ENCODE results near the gene HLA-DQA2.
A peak's percentile ranks its signal among the peaks of the same experiment; 100 is the strongest.
"Not testable (repeated sequence)": the region's sequence is repeated elsewhere in the genome, so short reads cannot be mapped to it uniquely, and the experiment has no call there.

Gene HLA-DQA2

DNA sequence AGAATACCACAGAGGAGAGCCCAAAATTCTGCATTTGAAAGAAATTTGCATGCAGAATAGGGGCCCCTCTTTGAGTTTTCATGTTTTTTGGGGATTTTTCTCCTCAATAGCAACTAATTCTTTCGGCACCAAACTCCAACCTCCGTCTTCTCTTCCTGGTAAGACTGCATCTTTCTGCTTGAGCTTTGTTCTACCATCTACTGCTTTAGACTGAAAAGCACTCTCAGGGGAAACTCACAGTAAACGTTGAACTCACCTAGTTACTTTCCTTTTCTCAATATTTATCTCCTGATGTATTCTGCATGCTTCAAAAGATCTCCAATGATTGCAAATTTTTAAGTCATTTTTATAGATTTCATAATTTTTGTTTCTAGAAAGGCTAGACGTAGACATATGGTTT lies 37.8 kb upstream of the HLA-DQA2 start:
- H4K91ac ChIP-seq (ENCODE audit: low read depth, low read length) = no peak overlapping the region
- no peak overlapping the region for H3K4me2 ChIP-seq (ENCODE audit: low read length)
- H4K8ac ChIP-seq (ENCODE audit: low read depth, low read length) = no peak overlapping the region
- no peaks in the 10 kb centered on the region for H3K36me3 ChIP-seq (ENCODE audit: control insufficient read depth in 1 of 2, insufficient read depth in 2 of 2, low read length in 2 of 2)
- no peak overlapping the region for H4K12ac ChIP-seq (ENCODE audit: low read depth, low read length)
- no peak overlapping the region for H2AFZ ChIP-seq (ENCODE audit: insufficient read depth, low read length, poor library complexity)
- no CpG with 5 or more reads among the region's 4 CpGs for WGBS (ENCODE audit: extremely low coverage, insufficient coverage, insufficient read length)
- no peak for DNase-seq
- no peak overlapping the region for H3K18ac ChIP-seq (ENCODE audit: low read length)
- H3K4me3 ChIP-seq (ENCODE audit: low read depth, low read length) = no peak overlapping the region
- H3K79me1 ChIP-seq (ENCODE audit: low read length) = no peaks in the 10 kb centered on the region
- H3K27ac ChIP-seq (ENCODE audit: low read depth, low read length) = no peak overlapping the region
- H3K4ac ChIP-seq (ENCODE audit: low read depth, low read length) = no peak overlapping the region
- no peak overlapping the region for H2AK5ac ChIP-seq (ENCODE audit: low read length)
- H3K79me2 ChIP-seq (ENCODE audit: control insufficient read depth, insufficient read depth, low read length, poor library complexity) = no peaks in the 10 kb centered on the region
- H3K4me1 ChIP-seq (ENCODE audit: control insufficient read depth in 1 of 2, insufficient read depth in 2 of 2, low read length in 2 of 2) = no peaks in the 10 kb centered on the region
- no peak overlapping the region for H3K14ac ChIP-seq (ENCODE audit: low read length)
- H3K27me3 ChIP-seq (ENCODE audit: insufficient read depth, low read length) = no peaks in the 10 kb centered on the region
- H3K23ac ChIP-seq (ENCODE audit: low read length) = no peak overlapping the region
- no peak overlapping the region for H2BK120ac ChIP-seq (ENCODE audit: insufficient read depth, low read length, poor library complexity)
- no peak overlapping the region for H2BK12ac ChIP-seq (ENCODE audit: low read length)
- H2BK5ac ChIP-seq (ENCODE audit: low read depth, low read length, poor library complexity) = no peak overlapping the region
- no peak overlapping the region for H3K9ac ChIP-seq (ENCODE audit: low read length)
- H3K9me3 ChIP-seq (ENCODE audit: insufficient read depth, low read depth, low read length) = no peaks in the 10 kb centered on the region

DNA sequence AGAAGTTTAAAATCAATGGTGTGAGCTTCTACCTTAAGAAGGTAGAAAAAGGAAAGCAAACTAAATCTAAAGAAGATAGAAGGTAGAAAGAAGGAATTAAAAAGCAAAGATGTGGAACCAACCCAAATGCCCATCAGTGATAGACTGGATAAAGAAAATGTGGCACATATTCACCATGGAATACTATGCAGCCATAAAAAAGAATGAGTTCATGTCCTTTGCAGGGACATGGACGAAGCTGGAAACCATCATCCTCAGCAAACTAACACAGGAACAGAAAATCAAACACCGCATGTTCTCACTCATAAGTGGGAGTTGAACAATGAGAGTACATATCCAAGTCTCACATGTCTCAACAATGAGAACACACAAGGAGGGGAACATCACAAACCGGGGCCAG lies 36.0 kb upstream of the HLA-DQA2 start:
- H3K79me1 ChIP-seq (ENCODE audit: low read length); H3K36me3 ChIP-seq (ENCODE audit: control insufficient read depth in 1 of 2, insufficient read depth in 2 of 2, low read length in 2 of 2); H2BK12ac ChIP-seq (ENCODE audit: low read length); H3K9me3 ChIP-seq (ENCODE audit: insufficient read depth, low read depth, low read length); H3K9ac ChIP-seq (ENCODE audit: low read length); H2AFZ ChIP-seq (ENCODE audit: insufficient read depth, low read length, poor library complexity); H4K8ac ChIP-seq (ENCODE audit: low read depth, low read length); H3K27ac ChIP-seq (ENCODE audit: low read depth, low read length); H3K79me2 ChIP-seq (ENCODE audit: control insufficient read depth, insufficient read depth, low read length, poor library complexity); H4K12ac ChIP-seq (ENCODE audit: low read depth, low read length); H2BK120ac ChIP-seq (ENCODE audit: insufficient read depth, low read length, poor library complexity); H2BK5ac ChIP-seq (ENCODE audit: low read depth, low read length, poor library complexity); H3K4me1 ChIP-seq (ENCODE audit: control insufficient read depth in 1 of 2, insufficient read depth in 2 of 2, low read length in 2 of 2); DNase-seq; H3K18ac ChIP-seq (ENCODE audit: low read length); H3K4me3 ChIP-seq (ENCODE audit: low read depth, low read length); H4K91ac ChIP-seq (ENCODE audit: low read depth, low read length); H3K4me2 ChIP-seq (ENCODE audit: low read length); H3K23ac ChIP-seq (ENCODE audit: low read length); H3K4ac ChIP-seq (ENCODE audit: low read depth, low read length); H3K27me3 ChIP-seq (ENCODE audit: insufficient read depth, low read length); H2AK5ac ChIP-seq (ENCODE audit: low read length); H3K14ac ChIP-seq (ENCODE audit: low read length): not testable (repeated sequence)
- WGBS (ENCODE audit: extremely low coverage, insufficient coverage, insufficient read length) = no CpG with 5 or more reads among the region's 3 CpGs

- H3K27ac ChIP-seq (ENCODE audit: low read depth, low read length) = no peak overlapping the region
- H3K4me3 ChIP-seq (ENCODE audit: low read depth, low read length) = no peak overlapping the region
- H3K23ac ChIP-seq (ENCODE audit: low read length) = no peak overlapping the region
- no peak overlapping the region for H3K4me2 ChIP-seq (ENCODE audit: low read length)
- H3K9ac ChIP-seq (ENCODE audit: low read length) = no peak overlapping the region
- no peaks in the 10 kb centered on the region for H3K9me3 ChIP-seq (ENCODE audit: insufficient read depth, low read depth, low read length)
- no peak overlapping the region for H4K8ac ChIP-seq (ENCODE audit: low read depth, low read length)
- no peaks in the 10 kb centered on the region for H3K4me1 ChIP-seq (ENCODE audit: control insufficient read depth in 1 of 2, insufficient read depth in 2 of 2, low read length in 2 of 2)
- no peak overlapping the region for H2BK12ac ChIP-seq (ENCODE audit: low read length)
- no peaks in the 10 kb centered on the region for H3K36me3 ChIP-seq (ENCODE audit: control insufficient read depth in 1 of 2, insufficient read depth in 2 of 2, low read length in 2 of 2)
- no peak overlapping the region for H4K91ac ChIP-seq (ENCODE audit: low read depth, low read length)
- no peaks in the 10 kb centered on the region for H3K79me1 ChIP-seq (ENCODE audit: low read length)
- H3K18ac ChIP-seq (ENCODE audit: low read length) = no peak overlapping the region
- H2BK120ac ChIP-seq (ENCODE audit: insufficient read depth, low read length, poor library complexity) = no peak overlapping the region
- no peak overlapping the region for H3K14ac ChIP-seq (ENCODE audit: low read length)
- H2AFZ ChIP-seq (ENCODE audit: insufficient read depth, low read length, poor library complexity) = no peak overlapping the region
- H4K12ac ChIP-seq (ENCODE audit: low read depth, low read length) = no peak overlapping the region
- H3K4ac ChIP-seq (ENCODE audit: low read depth, low read length) = no peak overlapping the region
- H3K27me3 ChIP-seq (ENCODE audit: insufficient read depth, low read length) = no peaks in the 10 kb centered on the region
- DNase-seq = no peak
- no peaks in the 10 kb centered on the region for H3K79me2 ChIP-seq (ENCODE audit: control insufficient read depth, insufficient read depth, low read length, poor library complexity)
- no peak overlapping the region for H2AK5ac ChIP-seq (ENCODE audit: low read length)
- no peak overlapping the region for H2BK5ac ChIP-seq (ENCODE audit: low read depth, low read length, poor library complexity)
These were observed 31.6 kb upstream of the HLA-DQA2 start for GRCh38 chr6:32709625-32710024.

GRCh38 chr6:32713241-32713640 lies 27.9 kb upstream of the HLA-DQA2 start:
- Histone ChIP-seq H3K4me1 (ENCODE audit: control insufficient read depth in 1 of 2, insufficient read depth in 2 of 2, low read length in 2 of 2) (no peaks in the 10 kb centered on the region), H3K9me3 (ENCODE audit: insufficient read depth, low read depth, low read length) (no peaks in the 10 kb centered on the region), H3K4me3 (ENCODE audit: low read depth, low read length) (no peak overlapping the region), H3K27ac (ENCODE audit: low read depth, low read length) (no peak overlapping the region), H3K18ac (ENCODE audit: low read length) (no peak overlapping the region), H2BK12ac (ENCODE audit: low read length) (no peak overlapping the region), H3K27me3 (ENCODE audit: insufficient read depth, low read length) (no peaks in the 10 kb centered on the region), H3K79me1 (ENCODE audit: low read length) (no peaks in the 10 kb centered on the region), H2BK120ac (ENCODE audit: insufficient read depth, low read length, poor library complexity) (no peak overlapping the region), H3K14ac (ENCODE audit: low read length) (no peak overlapping the region), H4K12ac (ENCODE audit: low read depth, low read length) (no peak overlapping the region), H3K9ac (ENCODE audit: low read length) (no peak overlapping the region), H2AFZ (ENCODE audit: insufficient read depth, low read length, poor library complexity) (no peak overlapping the region), H2BK5ac (ENCODE audit: low read depth, low read length, poor library complexity) (no peak overlapping the region), H4K91ac (ENCODE audit: low read depth, low read length) (no peak overlapping the region), H4K8ac (ENCODE audit: low read depth, low read length) (no peak overlapping the region), H3K79me2 (ENCODE audit: control insufficient read depth, insufficient read depth, low read length, poor library complexity) (no peaks in the 10 kb centered on the region), H2AK5ac (ENCODE audit: low read length) (no peak overlapping the region), H3K36me3 (ENCODE audit: control insufficient read depth in 1 of 2, insufficient read depth in 2 of 2, low read length in 2 of 2) (no peaks in the 10 kb centered on the region), H3K4me2 (ENCODE audit: low read length) (no peak overlapping the region), H3K23ac (ENCODE audit: low read length) (no peak overlapping the region), H3K4ac (ENCODE audit: low read depth, low read length) (no peak overlapping the region)
- no peak for DNase-seq

DNA sequence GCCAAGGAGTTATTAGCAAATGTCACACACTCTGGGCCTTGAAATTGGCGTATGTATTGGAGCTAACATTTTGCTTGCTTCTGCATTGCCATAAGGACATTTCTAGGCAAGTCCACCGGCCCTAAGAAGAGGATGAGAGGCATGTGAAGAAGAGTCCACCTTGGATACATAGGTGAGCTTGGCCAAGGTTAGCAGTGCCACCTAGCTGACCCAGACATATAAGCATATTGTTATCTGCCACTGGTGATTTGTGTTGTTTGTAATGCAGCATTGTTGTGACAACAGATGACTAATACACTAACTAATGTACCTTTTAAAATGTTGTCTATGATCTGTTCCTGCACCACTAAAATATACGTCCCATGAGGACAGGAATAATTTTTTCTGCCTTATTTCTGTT lies 24.8 kb upstream of the HLA-DQA2 start:
- Histone ChIP-seq H3K14ac (ENCODE audit: low read length) (no peak overlapping the region), H4K91ac (ENCODE audit: low read depth, low read length) (no peak overlapping the region), H3K4me3 (ENCODE audit: low read depth, low read length) (no peak overlapping the region), H2AK5ac (ENCODE audit: low read length) (no peak overlapping the region), H2BK12ac (ENCODE audit: low read length) (no peak overlapping the region), H3K18ac (ENCODE audit: low read length) (no peak overlapping the region), H4K12ac (ENCODE audit: low read depth, low read length) (no peak overlapping the region), H3K79me2 (ENCODE audit: control insufficient read depth, insufficient read depth, low read length, poor library complexity) (no peaks in the 10 kb centered on the region), H3K4me2 (ENCODE audit: low read length) (no peak overlapping the region), H3K27ac (ENCODE audit: low read depth, low read length) (no peak overlapping the region), H2BK5ac (ENCODE audit: low read depth, low read length, poor library complexity) (no peak overlapping the region), H3K36me3 (ENCODE audit: control insufficient read depth in 1 of 2, insufficient read depth in 2 of 2, low read length in 2 of 2) (no peaks in the 10 kb centered on the region), H3K9me3 (ENCODE audit: insufficient read depth, low read depth, low read length) (no peaks in the 10 kb centered on the region), H3K27me3 (ENCODE audit: insufficient read depth, low read length) (no peaks in the 10 kb centered on the region), H2AFZ (ENCODE audit: insufficient read depth, low read length, poor library complexity) (no peak overlapping the region), H3K4me1 (ENCODE audit: control insufficient read depth in 1 of 2, insufficient read depth in 2 of 2, low read length in 2 of 2) (no peaks in the 10 kb centered on the region), H3K23ac (ENCODE audit: low read length) (no peak overlapping the region), H4K8ac (ENCODE audit: low read depth, low read length) (no peak overlapping the region), H3K9ac (ENCODE audit: low read length) (no peak overlapping the region), H2BK120ac (ENCODE audit: insufficient read depth, low read length, poor library complexity) (no peak overlapping the region), H3K79me1 (ENCODE audit: low read length) (no peaks in the 10 kb centered on the region), H3K4ac (ENCODE audit: low read depth, low read length) (no peak overlapping the region)
- no CpG with 5 or more reads among the region's 3 CpGs for WGBS (ENCODE audit: extremely low coverage, insufficient coverage, insufficient read length)
- peak; percentile 5 to 45 for DNase-seq

Measured in trophoblast cell (in vitro differentiated cells and primary cell).